SK-N-SH (cell line): Measurements from ENCODE around the gene THEMIS2. TPM values are rescaled to one million over a fixed set of nuclear protein-coding genes. Genes with fewer than 3 reads are reported as not detected.

Source experiments
- CTCF ChIA-PET: fragments of 300-600, 350-600 bp; formaldehyde crosslinking; extraction: SDS; loops from one replicate; lab custom pipeline; 2021; lab: Yijun Ruan, JAX
- POLR2A ChIA-PET: fragments of 350-600 bp; sonication (Branson Sonifier 250); formaldehyde crosslinking; extraction: SDS; loops from one replicate; lab custom pipeline; 2020; ENCODE audit warnings: antibody characterized with exemption, inconsistent platforms; lab: Yijun Ruan, JAX
- DNase-seq: peaks from one replicate; pipeline ENCODE4 v3.0.0; 2012
- H2AFZ ChIP-seq: fragments of 200-600 bp; sonication (generic); 2 replicates; pipeline ENCODE4 v1.8.1; 2016; ENCODE audit warnings: antibody characterized with exemption, mild to moderate bottlenecking, low read depth
- H3F3A ChIP-seq: fragments of 200-600 bp; sonication (generic); replicated peaks from 2 replicates; pipeline ENCODE3; 2016; ENCODE audit warnings: antibody characterized with exemption, mild to moderate bottlenecking; ENCODE audit not compliant: insufficient read depth
- H3K27ac ChIP-seq, 2 experiments: fragments of 200-500 bp in 1 of 2; fragments of 200-600 bp in 1 of 2; sonication (Bioruptor generic) in 1 of 2; sonication (generic), shearing (Covaris generic) in 1 of 2; 2 replicates each; pipeline versions ENCODE4 v1.5.1 to v1.6.1; 2014 to 2016; ENCODE audit warnings: low read depth in 2 of 2, inconsistent platforms in 1 of 2, low read length in 1 of 2, mild to moderate bottlenecking in 1 of 2, mixed read lengths in 1 of 2
- H3K27me3 ChIP-seq: fragments of 200-600 bp; sonication (generic), shearing (Covaris generic); 2 replicates; pipeline ENCODE4 v1.6.1; 2016; ENCODE audit warnings: mixed run types; ENCODE audit not compliant: insufficient read depth
- H3K36me3 ChIP-seq, 2 experiments: fragments of 200-500 bp in 1 of 2; fragments of 200-600 bp in 1 of 2; sonication (Bioruptor generic) in 1 of 2; sonication (generic) in 1 of 2; replicated peaks in 1 of 2; 2 replicates each; pipeline versions ENCODE3 to v1.5.1; 2014 to 2016; ENCODE audit warnings: low read length in 1 of 2, mild to moderate bottlenecking in 1 of 2; ENCODE audit not compliant: insufficient read depth in 2 of 2, control insufficient read depth in 1 of 2
- H3K4me1 ChIP-seq, 2 experiments: fragments of 200-500 bp in 1 of 2; fragments of 200-600 bp in 1 of 2; sonication (Bioruptor generic) in 1 of 2; sonication (generic), shearing (Covaris generic) in 1 of 2; 2 replicates each; pipeline versions ENCODE4 v1.5.1 to v1.6.1; 2014 to 2016; ENCODE audit warnings: low read depth in 1 of 2, low read length in 1 of 2, mixed run types in 1 of 2; ENCODE audit not compliant: insufficient read depth in 2 of 2, control insufficient read depth in 1 of 2
- H3K4me2 ChIP-seq: fragments of 200-600 bp; sonication (generic), shearing (Covaris generic); 2 replicates; pipeline ENCODE4 v1.6.1; 2017; ENCODE audit warnings: mixed run types
- H3K4me3 ChIP-seq, 2 experiments: fragments of 200-500 bp in 1 of 2; fragments of 200-600 bp in 1 of 2; sonication (Bioruptor generic) in 1 of 2; sonication (generic), shearing (Covaris generic) in 1 of 2; 2 replicates each; pipeline versions ENCODE4 v1.5.1 to v1.8.1; 2014 to 2016; ENCODE audit warnings: low read depth in 2 of 2, inconsistent platforms in 1 of 2, low read length in 1 of 2, mild to moderate bottlenecking in 1 of 2, mixed read lengths in 1 of 2, moderate library complexity in 1 of 2
- H3K79me2 ChIP-seq: fragments of 200-600 bp; sonication (generic); 2 replicates; pipeline ENCODE4 v1.8.1; 2017; ENCODE audit warnings: mild to moderate bottlenecking; ENCODE audit not compliant: insufficient read depth
- H3K9ac ChIP-seq: fragments of 200-600 bp; sonication (generic); 2 replicates; pipeline ENCODE4 v1.6.1; 2017; ENCODE audit warnings: mixed run types
- H3K9me2 ChIP-seq: fragments of 200-600 bp; sonication (generic); 2 replicates; pipeline ENCODE4 v1.6.1; 2017; ENCODE audit warnings: mixed run types
- H3K9me3 ChIP-seq: fragments of 200-600 bp; sonication (generic); 2 replicates; pipeline ENCODE4 v1.6.1; 2017; ENCODE audit warnings: mixed run types, mild to moderate bottlenecking, moderate library complexity
- H4K20me1 ChIP-seq: fragments of 200-600 bp; sonication (generic); 2 replicates; pipeline ENCODE4 v1.6.1; 2017; ENCODE audit warnings: mild to moderate bottlenecking, mixed run types; ENCODE audit not compliant: insufficient read depth
- CHD2 ChIP-seq: fragments of 150-350 bp; IDR thresholded peaks from 2 replicates; pipeline ENCODE4 v1.6.1; 2018; ENCODE audit warnings: low read length; ENCODE audit not compliant: partially characterized antibody
- ELF1 ChIP-seq: IDR thresholded peaks from 2 replicates; pipeline ENCODE4 v1.4.0; 2012
- EZH2phosphoT487 ChIP-seq: fragments of 200-600 bp; sonication (generic); IDR thresholded peaks from 2 replicates; pipeline ENCODE4 v1.6.1; 2017; ENCODE audit warnings: low read depth, mixed run types, mild to moderate bottlenecking, antibody characterized with exemption, moderate library complexity, borderline replicate concordance
- FOXJ3 ChIP-seq: sonication (generic); formaldehyde crosslinking; IDR thresholded peaks from 2 replicates; pipeline ENCODE4 v1.5.1; 2020; ENCODE audit warnings: mild to moderate bottlenecking, missing genetic modification reagents
- IRF3 ChIP-seq: fragments of 150-350 bp; IDR thresholded peaks from 2 replicates; pipeline ENCODE4 v1.6.1; 2016; ENCODE audit warnings: mild to moderate bottlenecking, low read depth, low read length
- JUND ChIP-seq: IDR thresholded peaks from 2 replicates; pipeline ENCODE4 v1.4.0; 2012
- MEF2A ChIP-seq: IDR thresholded peaks from 2 replicates; pipeline ENCODE4 v1.4.0; 2012; ENCODE audit warnings: low read depth, borderline replicate concordance
- NRF1 ChIP-seq: IDR thresholded peaks from 2 replicates; pipeline ENCODE4 v1.6.1; 2012; ENCODE audit warnings: low read depth, mild to moderate bottlenecking, low read length
- PBX3 ChIP-seq: IDR thresholded peaks from 2 replicates; pipeline ENCODE4; 2012
- RXRA ChIP-seq: IDR thresholded peaks from 2 replicates; pipeline ENCODE4 v1.4.0; 2012; ENCODE audit warnings: low read depth, mild to moderate bottlenecking, borderline replicate concordance
- SIN3A ChIP-seq: IDR thresholded peaks from 2 replicates; pipeline ENCODE4 v1.6.1; 2012; ENCODE audit warnings: low read depth, mild to moderate bottlenecking, low read length, moderate library complexity, borderline replicate concordance
- SMC3 ChIP-seq: IDR thresholded peaks from 2 replicates; pipeline ENCODE4 v1.6.1; 2012; ENCODE audit warnings: low read depth, low read length, improper control_type of control experiment
- TAF1 ChIP-seq: IDR thresholded peaks from 2 replicates; pipeline ENCODE4 v1.6.1; 2012; ENCODE audit warnings: low read depth, mild to moderate bottlenecking, low read length, moderate library complexity, borderline replicate concordance
- TCF12 ChIP-seq: IDR thresholded peaks from 2 replicates; pipeline ENCODE4 v1.4.0; 2012
- TEAD4 ChIP-seq: IDR thresholded peaks from 2 replicates; pipeline ENCODE4 v1.4.0; 2012; ENCODE audit warnings: mild to moderate bottlenecking, borderline replicate concordance; ENCODE audit not compliant: insufficient read depth
- WGBS: methylation state at CpG from one replicate; pipeline ENCODE4 v1.1.6; 2017; ENCODE audit warnings: low lambda C conversion rate; 5-methylcytosine and 5-hydroxymethylcytosine counted together
- polyA plus RNA-seq, 3 experiments: library from polyadenylated mRNA; depleted of rRNA; stranded (reverse); fragments of >200 nt; gene quantifications; 2 replicates each; pipeline ENCODE4 v1.2.3, GENCODE V29; 2012
- TF ChIP-seq, protein P1 (sequence below): fragments of 200-600 bp; sonication (generic); IDR thresholded peaks from 2 replicates; pipeline ENCODE4 v1.6.1; 2017; ENCODE audit warnings: antibody characterized with exemption, mild to moderate bottlenecking, moderate library complexity
- TF ChIP-seq, protein P2 (sequence below): IDR thresholded peaks from 2 replicates; pipeline ENCODE4 v1.6.1; 2012; ENCODE audit warnings: mild to moderate bottlenecking, low read depth, low read length, moderate library complexity

The THEMIS2 gene
- polyA plus RNA-seq, 1 of the 3 experiments (the other 2 are of a cell fraction) = 4.1 TPM

DNA sequence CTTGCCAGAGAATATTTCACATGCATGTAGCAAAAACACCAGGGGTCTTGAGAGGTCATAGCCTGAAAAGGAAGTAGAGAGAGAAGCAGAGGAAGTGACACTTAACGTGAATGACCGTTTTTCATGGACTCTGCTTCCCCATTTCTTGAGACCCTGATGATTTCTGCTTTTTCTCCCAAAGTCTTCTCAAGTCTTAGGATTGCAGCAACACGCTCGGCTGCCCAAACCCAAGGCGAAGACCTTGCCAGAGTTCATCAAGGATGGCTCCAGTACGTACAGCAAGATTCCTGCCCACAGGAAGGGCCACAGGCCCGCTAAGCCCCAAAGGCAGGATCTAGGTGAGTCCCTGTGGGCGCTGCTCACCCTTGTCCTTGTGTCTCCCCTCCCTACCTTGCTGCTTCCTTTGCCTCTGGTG lies 12.8 kb downstream of the THEMIS2 start:
- no peaks in the 10 kb centered on the region for H3K4me1 ChIP-seq
- no peaks in the 10 kb centered on the region for H3F3A ChIP-seq
- POLR2A ChIA-PET = no interaction called here
- no peaks in the 10 kb centered on the region for H4K20me1 ChIP-seq
- H3K9me2 ChIP-seq = no peaks in the 10 kb centered on the region
- H3K4me2 ChIP-seq = no peak overlapping the region
- no peak overlapping the region for H3K9ac ChIP-seq
- CTCF ChIA-PET = no interaction called here
- no peaks in the 10 kb centered on the region for H3K27me3 ChIP-seq
- WGBS = 92% methylated on average over 8 of the region's 8 CpGs
- no peaks in the 10 kb centered on the region for H3K79me2 ChIP-seq
- H3K9me3 ChIP-seq = no peaks in the 10 kb centered on the region
- TF ChIP-seq TCF12 = no peak
- no peak for TF ChIP-seq SMC3
- TF ChIP-seq MEF2A = no peak
- TF ChIP-seq ELF1 = no peak
- TF ChIP-seq JUND = no peak
- no peak for TF ChIP-seq TAF1
- TF ChIP-seq RXRA = no peak
- TF ChIP-seq IRF3 = no peak
- no peak for TF ChIP-seq FOXJ3 (CRISPR knock-in tag)
- TF ChIP-seq SIN3A = no peak
- TF ChIP-seq, protein P1, sequence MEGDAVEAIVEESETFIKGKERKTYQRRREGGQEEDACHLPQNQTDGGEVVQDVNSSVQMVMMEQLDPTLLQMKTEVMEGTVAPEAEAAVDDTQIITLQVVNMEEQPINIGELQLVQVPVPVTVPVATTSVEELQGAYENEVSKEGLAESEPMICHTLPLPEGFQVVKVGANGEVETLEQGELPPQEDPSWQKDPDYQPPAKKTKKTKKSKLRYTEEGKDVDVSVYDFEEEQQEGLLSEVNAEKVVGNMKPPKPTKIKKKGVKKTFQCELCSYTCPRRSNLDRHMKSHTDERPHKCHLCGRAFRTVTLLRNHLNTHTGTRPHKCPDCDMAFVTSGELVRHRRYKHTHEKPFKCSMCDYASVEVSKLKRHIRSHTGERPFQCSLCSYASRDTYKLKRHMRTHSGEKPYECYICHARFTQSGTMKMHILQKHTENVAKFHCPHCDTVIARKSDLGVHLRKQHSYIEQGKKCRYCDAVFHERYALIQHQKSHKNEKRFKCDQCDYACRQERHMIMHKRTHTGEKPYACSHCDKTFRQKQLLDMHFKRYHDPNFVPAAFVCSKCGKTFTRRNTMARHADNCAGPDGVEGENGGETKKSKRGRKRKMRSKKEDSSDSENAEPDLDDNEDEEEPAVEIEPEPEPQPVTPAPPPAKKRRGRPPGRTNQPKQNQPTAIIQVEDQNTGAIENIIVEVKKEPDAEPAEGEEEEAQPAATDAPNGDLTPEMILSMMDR = no peak
- TF ChIP-seq TEAD4 = no peak
- no peak for TF ChIP-seq CHD2
- no peak for TF ChIP-seq PBX3
- peaks cover 4 to 6% of the 10 kb centered on the region in 2 experiments for H3K36me3 ChIP-seq
- no peak overlapping the region for H3K27ac ChIP-seq
- no peak overlapping the region for H2AFZ ChIP-seq
- no peak for DNase-seq
- H3K4me3 ChIP-seq = no peak overlapping the region

- no peak overlapping the region for H3K9ac ChIP-seq
- TF ChIP-seq SIN3A (no peak), EZH2phosphoT487 (no peak), NRF1 (no peak), MEF2A (no peak), CHD2 (no peak)
- TF ChIP-seq, protein P2, sequence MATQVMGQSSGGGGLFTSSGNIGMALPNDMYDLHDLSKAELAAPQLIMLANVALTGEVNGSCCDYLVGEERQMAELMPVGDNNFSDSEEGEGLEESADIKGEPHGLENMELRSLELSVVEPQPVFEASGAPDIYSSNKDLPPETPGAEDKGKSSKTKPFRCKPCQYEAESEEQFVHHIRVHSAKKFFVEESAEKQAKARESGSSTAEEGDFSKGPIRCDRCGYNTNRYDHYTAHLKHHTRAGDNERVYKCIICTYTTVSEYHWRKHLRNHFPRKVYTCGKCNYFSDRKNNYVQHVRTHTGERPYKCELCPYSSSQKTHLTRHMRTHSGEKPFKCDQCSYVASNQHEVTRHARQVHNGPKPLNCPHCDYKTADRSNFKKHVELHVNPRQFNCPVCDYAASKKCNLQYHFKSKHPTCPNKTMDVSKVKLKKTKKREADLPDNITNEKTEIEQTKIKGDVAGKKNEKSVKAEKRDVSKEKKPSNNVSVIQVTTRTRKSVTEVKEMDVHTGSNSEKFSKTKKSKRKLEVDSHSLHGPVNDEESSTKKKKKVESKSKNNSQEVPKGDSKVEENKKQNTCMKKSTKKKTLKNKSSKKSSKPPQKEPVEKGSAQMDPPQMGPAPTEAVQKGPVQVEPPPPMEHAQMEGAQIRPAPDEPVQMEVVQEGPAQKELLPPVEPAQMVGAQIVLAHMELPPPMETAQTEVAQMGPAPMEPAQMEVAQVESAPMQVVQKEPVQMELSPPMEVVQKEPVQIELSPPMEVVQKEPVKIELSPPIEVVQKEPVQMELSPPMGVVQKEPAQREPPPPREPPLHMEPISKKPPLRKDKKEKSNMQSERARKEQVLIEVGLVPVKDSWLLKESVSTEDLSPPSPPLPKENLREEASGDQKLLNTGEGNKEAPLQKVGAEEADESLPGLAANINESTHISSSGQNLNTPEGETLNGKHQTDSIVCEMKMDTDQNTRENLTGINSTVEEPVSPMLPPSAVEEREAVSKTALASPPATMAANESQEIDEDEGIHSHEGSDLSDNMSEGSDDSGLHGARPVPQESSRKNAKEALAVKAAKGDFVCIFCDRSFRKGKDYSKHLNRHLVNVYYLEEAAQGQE = no peak
- H3K9me2 ChIP-seq = no peaks in the 10 kb centered on the region
- no peaks in the 10 kb centered on the region for H3K27me3 ChIP-seq
- H2AFZ ChIP-seq = no peak overlapping the region
- H4K20me1 ChIP-seq = no peaks in the 10 kb centered on the region
- ChIA-PET POLR2A (no interaction called here), CTCF (interaction anchor here (1.0 kb wide), 1 partner anchor 28 kb away, joined by 4 read pairs; no protein-coding TSS in a partner anchor)
- no peaks in the 10 kb centered on the region for H3K4me1 ChIP-seq
- WGBS = 93% methylated on average over 11 of the region's 15 CpGs
- H3K36me3 ChIP-seq = peaks cover 6 to 7% of the 10 kb centered on the region in 2 experiments
- H3K4me2 ChIP-seq = no peak overlapping the region
- no peaks in the 10 kb centered on the region for H3F3A ChIP-seq
- no peaks in the 10 kb centered on the region for H3K9me3 ChIP-seq
- no peak overlapping the region for H3K27ac ChIP-seq
- no peaks in the 10 kb centered on the region for H3K79me2 ChIP-seq
- no peak for DNase-seq
- H3K4me3 ChIP-seq = no peak overlapping the region
These were observed 13.4 kb downstream of the THEMIS2 start for GRCh38 chr1:27885621-27886352.
